Breast epithelium (tissue), 3 donors: ENCODE measurements around the gene PRR12.

Experiments used
- POLR2A ChIP-seq: fragments of 450-650 bp; IDR thresholded peaks from one replicate; pipeline ENCODE4 v1.6.1; 2016; ENCODE audit warnings: antibody characterized with exemption, mild to moderate bottlenecking, moderate library complexity
- POLR2AphosphoS5 ChIP-seq, 3 donors: sonication (generic); formaldehyde crosslinking; IDR thresholded peaks; one replicate each; pipeline ENCODE4 v1.6.1; 2017; ENCODE audit warnings: antibody characterized with exemption in 3 of 3

DNA sequence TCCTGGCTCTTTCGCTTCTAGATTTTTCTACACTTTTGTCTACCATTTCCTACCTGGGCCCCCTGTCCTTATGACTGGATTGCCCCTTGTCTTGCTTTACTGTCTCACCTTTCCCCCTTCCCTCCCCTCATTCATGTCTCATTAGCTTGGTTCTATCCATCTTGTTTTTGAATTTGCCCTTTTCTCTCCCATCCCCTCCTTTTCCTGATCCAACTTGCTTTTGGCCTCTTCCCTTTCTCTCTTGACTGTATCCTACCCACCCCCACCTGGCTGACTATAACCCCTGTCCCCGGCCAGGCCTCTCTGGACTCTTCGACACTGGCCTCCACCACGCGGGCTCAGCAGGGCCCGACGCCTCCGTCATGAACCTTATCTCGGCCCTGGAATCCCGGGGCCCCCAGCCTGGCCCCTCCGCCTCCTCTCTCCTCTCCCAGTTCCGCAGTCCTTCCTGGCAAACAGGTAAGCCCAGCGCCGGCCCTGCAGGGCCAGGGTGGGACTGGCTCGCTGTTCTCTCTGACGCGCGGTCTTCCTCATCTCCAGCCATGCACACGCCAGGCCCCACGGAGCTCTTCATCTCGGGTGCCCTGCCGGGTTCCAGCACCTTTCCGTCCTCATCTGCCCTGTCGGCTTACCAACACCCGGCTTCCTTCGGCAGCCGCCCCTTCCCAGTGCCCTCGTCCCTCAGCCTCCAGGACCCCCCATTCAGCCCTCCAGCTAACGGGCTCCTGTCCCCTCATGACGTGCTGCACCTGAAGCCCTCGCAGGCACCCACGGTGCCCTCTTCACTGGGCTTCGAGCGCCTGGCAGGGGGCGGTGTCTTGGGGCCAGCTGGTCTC, 3.4 kb downstream of the PRR12 start:
- TF ChIP-seq POLR2A (no peak), POLR2AphosphoS5 (IDR thresholded peaks at IDR 0.05) (no peak)
